ENCODE data around the gene ECHS1. TPM values are rescaled to one million over a fixed set of nuclear protein-coding genes. Genes with fewer than 3 reads are reported as not detected.

Gene ECHS1
- total and polyA plus RNA-seq, 10 of the 15 experiments (the other 5 are each of a cell fraction or from before 2014, with no cell fraction given), result 32.7 to 164 (median 62.4) TPM

DNA sequence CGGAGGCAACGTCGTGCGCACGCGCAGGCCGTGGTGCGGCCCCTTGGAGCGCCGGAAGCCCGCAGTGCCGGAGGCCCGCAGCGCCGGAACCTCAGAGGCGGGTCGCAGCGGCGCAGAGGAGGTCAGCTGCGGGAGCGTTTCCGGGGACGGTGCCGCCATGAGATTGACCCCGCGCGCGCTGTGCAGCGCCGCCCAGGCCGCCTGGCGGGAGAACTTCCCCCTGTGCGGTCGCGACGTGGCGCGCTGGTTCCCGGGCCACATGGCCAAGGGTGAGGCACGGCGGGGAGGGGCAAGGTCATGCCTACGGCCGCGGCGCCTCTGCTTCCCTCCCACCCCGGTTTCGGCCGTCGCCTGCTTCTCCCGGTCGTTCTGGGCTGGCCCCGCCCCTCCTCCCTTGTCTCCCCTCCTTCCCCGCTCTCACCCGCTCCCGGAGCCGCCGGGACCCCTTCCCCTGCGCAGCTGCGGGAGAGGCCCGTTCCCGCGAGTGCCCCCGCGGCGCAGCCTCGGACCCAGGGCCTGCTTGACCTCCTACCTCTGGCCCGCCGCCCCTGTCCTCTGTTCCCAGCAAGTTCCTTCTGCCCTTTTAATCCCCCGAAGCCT is 21.0 kb upstream of the ECHS1 start, which contains the start of gene MTG1 (continued):
- TF ChIP-seq RBBP5 (conservative IDR thresholded peaks at IDR 0.05) (no peak), FOXK2 (IDR thresholded peaks at IDR 0.05) (no peak; the same call in 1 of the 2 replicates), RB1 (IDR thresholded peaks at IDR 0.05; ENCODE audit: borderline replicate concordance) (peak; percentile 97; the same call in 1 of the 2 replicates), POU2F2 (IDR thresholded peaks at IDR 0.05; ENCODE audit: borderline replicate concordance, low read depth, low read length) (0 out of 3 replicates have a peak, but pooled peaks have one; percentile 62), NR2C1 (IDR thresholded peaks at IDR 0.05) (peak; percentile 95), EGR1 (IDR thresholded peaks at IDR 0.05; ENCODE audit: borderline replicate concordance in 1 of 2, low read depth in 2 of 2, low read length in 2 of 2) (no peak), HDGF (IDR thresholded peaks at IDR 0.05) (peak; percentile 79), IRF3 (IDR thresholded peaks at IDR 0.05) (0 out of 2 replicates have a peak, but pooled peaks have one; percentile 6), MTA3 (IDR thresholded peaks at IDR 0.05; ENCODE audit: borderline replicate concordance, low read length) (no peak), TAF1 (IDR thresholded peaks at IDR 0.05; ENCODE audit: borderline replicate concordance, low read depth, low read length) (peak; percentile 69; the same call in 1 of the 2 replicates), E2F8 (IDR thresholded peaks at IDR 0.05; ENCODE audit: low read depth, partially characterized antibody) (no peak), CEBPB (IDR thresholded peaks at IDR 0.05; ENCODE audit: borderline replicate concordance in 1 of 2, low read depth in 2 of 2, low read length in 2 of 2) (no peak), STAT3 (IDR thresholded peaks at IDR 0.05; ENCODE audit: low read depth, low read length) (no peak), MTA2 (IDR thresholded peaks at IDR 0.05; ENCODE audit: low read depth) (no peak), CREM (IDR thresholded peaks at IDR 0.05; ENCODE audit: low read depth) (peak; percentile 48), SUPT20H (IDR thresholded peaks at IDR 0.05; ENCODE audit: borderline replicate concordance, control insufficient read depth, low read depth, low read length) (no peak), GABPA (IDR thresholded peaks at IDR 0.05; ENCODE audit: low read depth) (peak; percentile 88), TARDBP (IDR thresholded peaks at IDR 0.05; ENCODE audit: borderline replicate concordance) (peak; percentile 73; the same call in 1 of the 2 replicates)
- TF ChIP-seq, protein P1, sequence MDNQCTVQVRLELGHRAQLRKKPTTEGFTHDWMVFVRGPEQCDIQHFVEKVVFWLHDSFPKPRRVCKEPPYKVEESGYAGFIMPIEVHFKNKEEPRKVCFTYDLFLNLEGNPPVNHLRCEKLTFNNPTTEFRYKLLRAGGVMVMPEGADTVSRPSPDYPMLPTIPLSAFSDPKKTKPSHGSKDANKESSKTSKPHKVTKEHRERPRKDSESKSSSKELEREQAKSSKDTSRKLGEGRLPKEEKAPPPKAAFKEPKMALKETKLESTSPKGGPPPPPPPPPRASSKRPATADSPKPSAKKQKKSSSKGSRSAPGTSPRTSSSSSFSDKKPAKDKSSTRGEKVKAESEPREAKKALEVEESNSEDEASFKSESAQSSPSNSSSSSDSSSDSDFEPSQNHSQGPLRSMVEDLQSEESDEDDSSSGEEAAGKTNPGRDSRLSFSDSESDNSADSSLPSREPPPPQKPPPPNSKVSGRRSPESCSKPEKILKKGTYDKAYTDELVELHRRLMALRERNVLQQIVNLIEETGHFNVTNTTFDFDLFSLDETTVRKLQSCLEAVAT (IDR thresholded peaks at IDR 0.05), result peak; percentile 11; the same call in 1 of the 2 replicates
- TF ChIP-seq, protein P2, sequence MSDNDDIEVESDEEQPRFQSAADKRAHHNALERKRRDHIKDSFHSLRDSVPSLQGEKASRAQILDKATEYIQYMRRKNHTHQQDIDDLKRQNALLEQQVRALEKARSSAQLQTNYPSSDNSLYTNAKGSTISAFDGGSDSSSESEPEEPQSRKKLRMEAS (IDR thresholded peaks at IDR 0.05; ENCODE audit: low read depth, low read length), result peak; percentile 93
- TF ChIP-seq, protein P3, sequence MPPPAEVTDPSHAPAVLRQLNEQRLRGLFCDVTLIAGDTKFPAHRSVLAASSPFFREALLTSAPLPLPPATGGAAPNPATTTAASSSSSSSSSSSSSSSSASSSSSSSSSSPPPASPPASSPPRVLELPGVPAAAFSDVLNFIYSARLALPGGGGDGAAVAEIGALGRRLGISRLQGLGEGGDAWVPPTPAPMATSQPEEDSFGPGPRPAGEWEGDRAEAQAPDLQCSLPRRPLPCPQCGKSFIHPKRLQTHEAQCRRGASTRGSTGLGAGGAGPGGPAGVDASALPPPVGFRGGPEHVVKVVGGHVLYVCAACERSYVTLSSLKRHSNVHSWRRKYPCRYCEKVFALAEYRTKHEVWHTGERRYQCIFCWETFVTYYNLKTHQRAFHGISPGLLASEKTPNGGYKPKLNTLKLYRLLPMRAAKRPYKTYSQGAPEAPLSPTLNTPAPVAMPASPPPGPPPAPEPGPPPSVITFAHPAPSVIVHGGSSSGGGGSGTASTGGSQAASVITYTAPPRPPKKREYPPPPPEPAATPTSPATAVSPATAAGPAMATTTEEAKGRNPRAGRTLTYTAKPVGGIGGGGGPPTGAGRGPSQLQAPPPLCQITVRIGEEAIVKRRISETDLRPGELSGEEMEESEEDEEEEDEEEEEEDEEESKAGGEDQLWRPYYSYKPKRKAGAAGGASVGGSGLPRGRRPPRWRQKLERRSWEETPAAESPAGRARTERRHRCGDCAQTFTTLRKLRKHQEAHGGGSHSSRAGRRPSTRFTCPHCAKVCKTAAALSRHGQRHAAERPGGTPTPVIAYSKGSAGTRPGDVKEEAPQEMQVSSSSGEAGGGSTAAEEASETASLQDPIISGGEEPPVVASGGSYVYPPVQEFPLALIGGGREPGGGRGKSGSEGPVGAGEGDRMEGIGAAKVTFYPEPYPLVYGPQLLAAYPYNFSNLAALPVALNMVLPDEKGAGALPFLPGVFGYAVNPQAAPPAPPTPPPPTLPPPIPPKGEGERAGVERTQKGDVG (CRISPR knock-in tag; IDR thresholded peaks at IDR 0.05), result no peak

All from GM12878 (cell line).